Mesenchymal stem cell (in vitro differentiated cells and primary cell): ENCODE data around the gene CIAO2A.
"Not testable (repeated sequence)": the region's sequence is repeated elsewhere in the genome, so short reads cannot be mapped to it uniquely, and the experiment has no call there.

Experiments
- DNase-seq: peaks from one replicate; pipeline ENCODE4 v3.0.0-alpha.2; 2013
- H2AFZ ChIP-seq: one replicate; pipeline ENCODE4 v1.6.1; 2013; ENCODE audit warnings: low read depth, mild to moderate bottlenecking, control low read depth, inconsistent platforms, low read length, moderate library complexity
- H2AK5ac ChIP-seq: 2 replicates; pipeline ENCODE4 v1.6.1; 2013; ENCODE audit warnings: low read length, moderate library complexity, mild to moderate bottlenecking, inconsistent platforms; ENCODE audit not compliant: severe bottlenecking
- H2BK120ac ChIP-seq: one replicate; pipeline ENCODE4 v1.6.1; 2013; ENCODE audit warnings: low read depth, mild to moderate bottlenecking, inconsistent platforms, low read length, moderate library complexity
- H2BK12ac ChIP-seq, 2 experiments: one replicate each; pipeline ENCODE4 v1.6.1; 2013; ENCODE audit warnings: inconsistent platforms in 2 of 2, low read length in 2 of 2, mild to moderate bottlenecking in 2 of 2, moderate library complexity in 2 of 2, control low read depth in 1 of 2
- H2BK15ac ChIP-seq: one replicate; pipeline ENCODE4 v1.6.1; 2013; ENCODE audit warnings: mild to moderate bottlenecking, low read depth, inconsistent platforms; ENCODE audit not compliant: poor library complexity, severe bottlenecking
- H2BK5ac ChIP-seq: 2 replicates; pipeline ENCODE4 v1.6.1; 2013; ENCODE audit warnings: low read depth, mild to moderate bottlenecking, low read length, control low read depth, inconsistent platforms; ENCODE audit not compliant: poor library complexity, severe bottlenecking
- H3K14ac ChIP-seq, 2 experiments: one replicate each; pipeline ENCODE4 v1.6.1; 2013; ENCODE audit warnings: inconsistent platforms in 2 of 2, low read length in 2 of 2, control low read depth in 1 of 2, mild to moderate bottlenecking in 1 of 2, moderate library complexity in 1 of 2
- H3K18ac ChIP-seq, 2 experiments: one replicate each; pipeline ENCODE4 v1.6.1; 2013; ENCODE audit warnings: inconsistent platforms in 2 of 2, low read length in 2 of 2, control low read depth in 1 of 2, low read depth in 1 of 2, mild to moderate bottlenecking in 1 of 2
- H3K23ac ChIP-seq, 2 experiments: one replicate each; pipeline ENCODE4 v1.6.1; 2013; ENCODE audit warnings: inconsistent platforms in 2 of 2, low read length in 2 of 2, mild to moderate bottlenecking in 2 of 2, moderate library complexity in 2 of 2, control low read depth in 1 of 2
- H3K27ac ChIP-seq: 2 replicates; pipeline ENCODE4 v1.5.1; 2013; ENCODE audit warnings: mild to moderate bottlenecking, moderate library complexity, low read length, control low read depth, inconsistent platforms; ENCODE audit not compliant: poor library complexity, severe bottlenecking
- H3K27me3 ChIP-seq, 2 experiments: 2 replicates each; pipeline versions ENCODE4 v1.6.1 to v1.7.0; 2013; ENCODE audit warnings: low read length in 2 of 2, mild to moderate bottlenecking in 2 of 2, moderate library complexity in 2 of 2, control low read depth in 1 of 2, inconsistent platforms in 1 of 2; ENCODE audit not compliant: control insufficient read depth in 1 of 2, insufficient read depth in 1 of 2
- H3K36me3 ChIP-seq, 2 experiments: 2 replicates each; pipeline versions ENCODE4 v1.6.1 to v1.7.0; 2013; ENCODE audit warnings: low read length in 2 of 2, control low read depth in 1 of 2, inconsistent platforms in 1 of 2, low read depth in 1 of 2, mild to moderate bottlenecking in 1 of 2; ENCODE audit not compliant: insufficient read depth in 2 of 2, control insufficient read depth in 1 of 2
- H3K4ac ChIP-seq, 2 experiments: one replicate each; pipeline ENCODE4 v1.6.1; 2013; ENCODE audit warnings: inconsistent platforms in 2 of 2, low read length in 2 of 2, mild to moderate bottlenecking in 2 of 2, moderate library complexity in 2 of 2, control low read depth in 1 of 2, low read depth in 1 of 2
- H3K4me1 ChIP-seq: 2 replicates; pipeline ENCODE4 v1.6.1; 2013; ENCODE audit warnings: low read depth, low read length, control low read depth; ENCODE audit not compliant: control insufficient read depth, insufficient read depth
- H3K4me2 ChIP-seq: 2 replicates; pipeline ENCODE4 v1.6.1; 2013; ENCODE audit warnings: low read length, mild to moderate bottlenecking, inconsistent platforms; ENCODE audit not compliant: poor library complexity, severe bottlenecking
- H3K4me3 ChIP-seq, 2 experiments: 2 replicates each; pipeline versions ENCODE4 v1.5.1 to v1.7.0; 2013; ENCODE audit warnings: low read length in 2 of 2, mild to moderate bottlenecking in 2 of 2, control low read depth in 1 of 2, low read depth in 1 of 2; ENCODE audit not compliant: insufficient read depth in 1 of 2
- H3K79me1 ChIP-seq: replicated peaks from 2 replicates; pipeline ENCODE4 v1.6.1; 2013; ENCODE audit warnings: mild to moderate bottlenecking, control low read depth, low read length, inconsistent platforms; ENCODE audit not compliant: poor library complexity, severe bottlenecking
- H3K9ac ChIP-seq: 2 replicates; pipeline ENCODE4 v1.7.0; 2013; ENCODE audit warnings: mild to moderate bottlenecking, low read length, moderate library complexity
- H3K9me3 ChIP-seq: 2 replicates; pipeline ENCODE4 v1.7.0; 2013; ENCODE audit warnings: mild to moderate bottlenecking, low read length; ENCODE audit not compliant: control insufficient read depth
- H4K8ac ChIP-seq: one replicate; pipeline ENCODE4 v1.6.1; 2013; ENCODE audit warnings: inconsistent platforms, mild to moderate bottlenecking, low read length, moderate library complexity
- H4K91ac ChIP-seq: one replicate; pipeline ENCODE4 v1.6.1; 2013; ENCODE audit warnings: mild to moderate bottlenecking, low read length, inconsistent platforms
- WGBS: methylation state at CpG from one replicate; pipeline ENCODE4 v1.1.7; 2013; ENCODE audit warnings: mixed read lengths; 5-methylcytosine and 5-hydroxymethylcytosine counted together

Gene CIAO2A

GRCh38 chr15:64121614-64122013, 28.0 kb upstream of the CIAO2A start:
- no peak overlapping the region for H3K14ac ChIP-seq
- no peak overlapping the region for H2AFZ ChIP-seq
- H3K4me3 ChIP-seq: no peak overlapping the region
- no peak for DNase-seq
- peaks cover 25% of the 10 kb centered on the region for H3K79me1 ChIP-seq
- H2BK15ac ChIP-seq: no peak overlapping the region
- H3K23ac ChIP-seq: no peak overlapping the region
- no peak overlapping the region for H2BK12ac ChIP-seq
- no peak overlapping the region for H2AK5ac ChIP-seq
- H3K27ac ChIP-seq: no peak overlapping the region
- WGBS: 94% methylated on average over 2 of the region's 4 CpGs
- no peak overlapping the region for H3K9ac ChIP-seq
- H3K18ac ChIP-seq: no peak overlapping the region
- H3K4me2 ChIP-seq: no peak overlapping the region
- H3K4me1 ChIP-seq: no peaks in the 10 kb centered on the region
- H4K8ac ChIP-seq: no peak overlapping the region
- no peak overlapping the region for H2BK120ac ChIP-seq
- no peak overlapping the region for H3K4ac ChIP-seq
- no peaks in the 10 kb centered on the region for H3K9me3 ChIP-seq
- no peak overlapping the region for H4K91ac ChIP-seq
- no peak overlapping the region for H2BK5ac ChIP-seq
- H3K27me3 ChIP-seq: no peaks in the 10 kb centered on the region
- peaks cover 26 to 89% of the 10 kb centered on the region in 2 experiments for H3K36me3 ChIP-seq

GRCh38 chr15:64120322-64120721, 26.7 kb upstream of the CIAO2A start:
- not testable (repeated sequence) for H3K14ac ChIP-seq, H3K18ac ChIP-seq, H2BK5ac ChIP-seq, H3K4me3 ChIP-seq, H3K4me2 ChIP-seq, H2BK120ac ChIP-seq, H3K4ac ChIP-seq, H2BK15ac ChIP-seq, H3K4me1 ChIP-seq, H4K91ac ChIP-seq, H2BK12ac ChIP-seq, H2AK5ac ChIP-seq, H3K23ac ChIP-seq, H3K9ac ChIP-seq, H2AFZ ChIP-seq, H4K8ac ChIP-seq, DNase-seq, H3K27ac ChIP-seq, H3K27me3 ChIP-seq, H3K9me3 ChIP-seq
- 100% methylated on average over 2 of the region's 2 CpGs for WGBS
- peaks cover 32% of the 10 kb centered on the region for H3K79me1 ChIP-seq
- peaks cover 26 to 93% of the 10 kb centered on the region in 2 experiments for H3K36me3 ChIP-seq

- H3K4me2 ChIP-seq: no peak overlapping the region
- H2BK5ac ChIP-seq: no peak overlapping the region
- H3K27ac ChIP-seq: no peak overlapping the region
- H3K4ac ChIP-seq: no peak overlapping the region
- no peak overlapping the region for H3K14ac ChIP-seq
- no peak overlapping the region for H2AFZ ChIP-seq
- no peak overlapping the region for H2BK12ac ChIP-seq
- H3K4me3 ChIP-seq: no peak overlapping the region
- no peak overlapping the region for H2AK5ac ChIP-seq
- no peaks in the 10 kb centered on the region for H3K9me3 ChIP-seq
- H3K9ac ChIP-seq: no peak overlapping the region
- H3K27me3 ChIP-seq: no peaks in the 10 kb centered on the region
- no peak overlapping the region for H2BK15ac ChIP-seq
- H2BK120ac ChIP-seq: no peak overlapping the region
- no peak overlapping the region for H4K8ac ChIP-seq
- H3K23ac ChIP-seq: no peak overlapping the region
- H3K79me1 ChIP-seq: peaks cover 30% of the 10 kb centered on the region
- WGBS: 98% methylated on average over 4 of the region's 5 CpGs
- peaks cover 3% of the 10 kb centered on the region for H3K4me1 ChIP-seq
- no peak overlapping the region for H4K91ac ChIP-seq
- DNase-seq: no peak
- peaks cover 28 to 99% of the 10 kb centered on the region in 2 experiments for H3K36me3 ChIP-seq
- H3K18ac ChIP-seq: no peak overlapping the region
These were observed 24.3 kb upstream of the CIAO2A start for GRCh38 chr15:64117759-64118487.

- Histone ChIP-seq H3K4me1 (peaks cover 5% of the 10 kb centered on the region), H3K9ac (peak overlapping the region; percentile 59), H3K4me2 (no peak overlapping the region), H2BK120ac (no peak overlapping the region), H4K91ac (no peak overlapping the region), H2BK12ac (no peak overlapping the region), H3K4ac (no peak overlapping the region), H3K79me1 (peaks cover 23% of the 10 kb centered on the region), H2AFZ (no peak overlapping the region), H3K14ac (no peak overlapping the region), H2BK5ac (no peak overlapping the region), H3K27me3 (no peaks in the 10 kb centered on the region), H4K8ac (no peak overlapping the region), H3K36me3 (peaks cover 8 to 55% of the 10 kb centered on the region in 2 experiments), H2AK5ac (peak overlapping the region; percentile 42), H2BK15ac (no peak overlapping the region), H3K9me3 (no peaks in the 10 kb centered on the region), H3K23ac (no peak overlapping the region), H3K27ac (peak overlapping the region; percentile 17), H3K18ac (no peak overlapping the region), H3K4me3 (no peak overlapping the region)
- 89% methylated on average over 1 of the region's 1 CpG for WGBS
- DNase-seq: no peak
These were observed 19.3 kb upstream of the CIAO2A start for GRCh38 chr15:64112904-64113303.
